HepG2 (cell line): ENCODE results near the gene TRUB1. TPM values are rescaled to one million over a fixed set of nuclear protein-coding genes. Genes with fewer than 3 reads are reported as not detected.

Experiments used
- CCAR2 ChIP-seq: fragments of 200-400 bp; formaldehyde crosslinking; optimal IDR thresholded peaks from 2 replicates; pipeline ENCODE3; 2018; ENCODE audit warnings: low read depth, mild to moderate bottlenecking, low read length, moderate library complexity
- CERS6 ChIP-seq: sonication (generic); formaldehyde crosslinking; IDR thresholded peaks from 2 replicates; pipeline ENCODE4 v1.5.0; 2020; ENCODE audit warnings: missing genetic modification reagents
- GLMP ChIP-seq: sonication (generic); formaldehyde crosslinking; IDR thresholded peaks from 2 replicates; pipeline ENCODE4 v1.9.0; 2021; ENCODE audit warnings: missing genetic modification reagents, mild to moderate bottlenecking, borderline replicate concordance
- KAT2B ChIP-seq: fragments of 150-350 bp; IDR thresholded peaks from 2 replicates; pipeline ENCODE4 v1.6.1; 2014; ENCODE audit warnings: low read depth, low read length, borderline replicate concordance
- NFE2L1 ChIP-seq: sonication (generic); formaldehyde crosslinking; IDR thresholded peaks from 2 replicates; pipeline ENCODE4 v1.4.0; 2020; ENCODE audit warnings: missing genetic modification reagents, mild to moderate bottlenecking, borderline replicate concordance
- NFE2L2 ChIP-seq: fragments of 150-350 bp; IDR thresholded peaks from 2 replicates; pipeline ENCODE4 v1.6.1; 2014; ENCODE audit warnings: low read length
- NR2F6 ChIP-seq, 2 experiments: IDR thresholded peaks; 2 replicates each; pipeline ENCODE4 v1.6.1; 2016; ENCODE audit warnings: antibody characterized with exemption in 1 of 2, mild to moderate bottlenecking in 1 of 2
- SAFB2 ChIP-seq: sonication (generic); formaldehyde crosslinking; IDR thresholded peaks from 2 replicates; pipeline ENCODE4 v1.5.1; 2020; ENCODE audit warnings: missing genetic modification reagents, low read depth, mild to moderate bottlenecking, borderline replicate concordance
- SALL1 ChIP-seq: sonication (generic); formaldehyde crosslinking; IDR thresholded peaks from 2 replicates; pipeline ENCODE4 v1.8.0; 2022; ENCODE audit warnings: mild to moderate bottlenecking, missing genetic modification reagents
- SOX6 ChIP-seq, 2 experiments: fragments of 450-650 bp in 1 of 2; sonication (generic) in 1 of 2; formaldehyde crosslinking in 1 of 2; IDR thresholded peaks; 2 replicates each; pipeline versions ENCODE4 v1.4.0 to v1.6.1; 2017 to 2020; ENCODE audit warnings: antibody characterized with exemption in 1 of 2, mild to moderate bottlenecking in 1 of 2, missing genetic modification reagents in 1 of 2
- ZBTB21 ChIP-seq: sonication (generic); formaldehyde crosslinking; IDR thresholded peaks from 2 replicates; pipeline ENCODE4 v1.4.0; 2020; ENCODE audit warnings: missing genetic modification reagents
- ZBTB37 ChIP-seq: sonication (generic); formaldehyde crosslinking; IDR thresholded peaks from 2 replicates; pipeline ENCODE4 v1.4.0; 2020; ENCODE audit warnings: mild to moderate bottlenecking, missing genetic modification reagents
- ZBTB44 ChIP-seq: sonication (generic); formaldehyde crosslinking; IDR thresholded peaks from 2 replicates; pipeline ENCODE4 v1.4.0; 2020; ENCODE audit warnings: missing genetic modification reagents
- ZFX ChIP-seq: sonication (generic); formaldehyde crosslinking; IDR thresholded peaks from 2 replicates; pipeline ENCODE4 v1.4.0; 2020; ENCODE audit warnings: mild to moderate bottlenecking, low read depth, missing genetic modification reagents, moderate library complexity
- ZNF230 ChIP-seq: sonication (generic); formaldehyde crosslinking; IDR thresholded peaks from 2 replicates; pipeline ENCODE4 v1.4.0; 2020; ENCODE audit warnings: mild to moderate bottlenecking, missing genetic modification reagents
- ZNF432 ChIP-seq: sonication (generic); formaldehyde crosslinking; IDR thresholded peaks from 2 replicates; pipeline ENCODE4 v1.5.0; 2020; ENCODE audit warnings: missing genetic modification reagents, mild to moderate bottlenecking, borderline replicate concordance
- ZNF563 ChIP-seq: sonication (generic); formaldehyde crosslinking; IDR thresholded peaks from 2 replicates; pipeline ENCODE4 v1.8.0; 2022; ENCODE audit warnings: mild to moderate bottlenecking, moderate library complexity, missing genetic modification reagents
- ZNF782 ChIP-seq: sonication (generic); formaldehyde crosslinking; IDR thresholded peaks from 2 replicates; pipeline ENCODE4 v1.4.0; 2020; ENCODE audit warnings: missing genetic modification reagents, mild to moderate bottlenecking, borderline replicate concordance
- ZSCAN29 ChIP-seq: sonication (generic); formaldehyde crosslinking; conservative IDR thresholded peaks from 2 replicates; pipeline ENCODE4 v1.4.0; 2020; ENCODE audit warnings: mild to moderate bottlenecking, missing genetic modification reagents
- polyA plus RNA-seq, 8 experiments: library from polyadenylated mRNA; depleted of rRNA in 3 of 8; stranded (reverse) in 7 of 8; unstranded in 1 of 8; fragments of >200 nt; fragmentation: Illumina TruSeq in 4 of 8; extraction: Trizol in 4 of 8; gene quantifications; 2 replicates each; pipeline versions ENCODE4 v1.2.1 to v1.2.3, GENCODE V29; 2011 to 2016; ENCODE audit warnings: low read depth in 4 of 8, missing spikeins in 1 of 8, mixed read lengths in 1 of 8; ENCODE audit not compliant: insufficient read depth in 1 of 8
- total RNA-seq, 5 experiments: library from RNA; depleted of rRNA; stranded (reverse); fragments of >200 nt; fragmentation: Illumina TruSeq; extraction: Trizol; gene quantifications; 2 replicates each; pipeline ENCODE4 v1.2.3, GENCODE V29; 2016; ENCODE audit warnings: low read depth in 1 of 5

The TRUB1 gene
- total and polyA plus RNA-seq, 2 of the 13 experiments (the other 11 are each of a cell fraction or from before 2014, with no cell fraction given): 10.6 to 38.9 TPM

- no peak for TF ChIP-seq GLMP (CRISPR knock-in tag)
- peak; percentile 92 for TF ChIP-seq ZFX (CRISPR knock-in tag)
- no peak; the same call in 1 of the 2 replicates for TF ChIP-seq NR2F6 (IDR thresholded peaks at IDR 0.05)
- TF ChIP-seq NR2F6 (CRISPR knock-in tag; IDR thresholded peaks at IDR 0.05): no peak; the same call in 1 of the 2 replicates
- no peak for TF ChIP-seq CCAR2
- no peak for TF ChIP-seq NFE2L1
- no peak; the same call in 1 of the 2 replicates for TF ChIP-seq ZBTB21 (CRISPR knock-in tag)
- peak; percentile 55; the same call in 1 of the 2 replicates for TF ChIP-seq ZNF563 (CRISPR knock-in tag)
- no peak for TF ChIP-seq ZBTB44
- TF ChIP-seq ZNF230 (CRISPR knock-in tag): peak; percentile 79; the same call in 1 of the 2 replicates
- no peak for TF ChIP-seq ZNF432 (CRISPR knock-in tag)
- TF ChIP-seq SOX6 (IDR thresholded peaks at IDR 0.05): no peak
- peak; percentile 60; the same call in 1 of the 2 replicates for TF ChIP-seq SOX6 (CRISPR knock-in tag; IDR thresholded peaks at IDR 0.05)
- TF ChIP-seq CERS6 (CRISPR knock-in tag): no peak
- TF ChIP-seq SAFB2 (CRISPR knock-in tag): no peak
- 0 out of 2 replicates have a peak, but pooled peaks have one; percentile 25 for TF ChIP-seq ZSCAN29 (CRISPR knock-in tag)
- no peak for TF ChIP-seq KAT2B
- no peak for TF ChIP-seq NFE2L2
- peak; percentile 91 for TF ChIP-seq SALL1 (CRISPR knock-in tag)
- TF ChIP-seq ZBTB37: 0 out of 2 replicates have a peak, but pooled peaks have one; percentile 21
- no peak for TF ChIP-seq ZNF782
Observed at GRCh38 chr10:114937962-114938855, at the start of gene TRUB1 (continued).
